Sciatic nerve (tissue), 2 donors: ENCODE measurements around the gene C16orf82. TPM values are rescaled to one million over a fixed set of nuclear protein-coding genes. Genes with fewer than 3 reads are reported as not detected.

ENCODE experiments used
- ATAC-seq: fragments of 200-7000 bp; cut with Tn5 transposase; one replicate; pipeline ENCODE4 v1.9.1; 2020; ENCODE audit warnings: mild to moderate bottlenecking, moderate library complexity
- DNase-seq: peaks from one replicate; pipeline ENCODE4 v3.0.0-alpha.2; 2020; ENCODE audit warnings: low spot score
- intact Hi-C: fragments of 100-400 bp; cut with DNase I; formaldehyde crosslinking; loops from one replicate; pipeline ENCODE4 v1.14.2; 2022
- total RNA-seq: library from RNA; stranded (reverse); fragmentation: NEBNext Ultra II Directional; extraction: Animal tissue kit (Norgen Biotek cat#: 25700); gene quantifications from one replicate; pipeline ENCODE4 v1.2.1, GENCODE V29; 2021
- donor health status: DM: no; HTN: no; CAD: no.
- donor health status: DM: no; HTN: no; CAD: no.

The C16orf82 gene
- 0.22 TPM for total RNA-seq

GRCh38 chr16:27066668-27067537, at the start of gene C16orf82:
Gene C16orf82 (plus strand): TSS chr16:27066927.
- intact Hi-C loops, result no loop called here
- ATAC-seq, result peak; percentile 65
- no peak for DNase-seq

GRCh38 chr16:27020031-27020430, 46.7 kb upstream of the C16orf82 start:
- no peak for DNase-seq
- ATAC-seq, result no peak
- intact Hi-C loops, result no loop called here

- no peak for DNase-seq
- intact Hi-C loops, result no loop called here
- ATAC-seq, result no peak
These were observed 42.7 kb upstream of the C16orf82 start for GRCh38 chr16:27024010-27024409.

- intact Hi-C loops, result no loop called here
- no peak for ATAC-seq
- no peak for DNase-seq
These were observed 41.1 kb upstream of the C16orf82 start for GRCh38 chr16:27025581-27025980.

- ATAC-seq (no peak), DNase-seq (no peak)
- intact Hi-C loops, result no loop called here
These were observed 38.8 kb upstream of the C16orf82 start for GRCh38 chr16:27027971-27028370.

- intact Hi-C loops, result no loop called here
- ATAC-seq (no peak), DNase-seq (no peak)
These were observed 38.1 kb upstream of the C16orf82 start for GRCh38 chr16:27028591-27029110.

GRCh38 chr16:27029525-27029924, 37.2 kb upstream of the C16orf82 start:
- ATAC-seq (no peak), DNase-seq (no peak)
- intact Hi-C loops, result no loop called here

GRCh38 chr16:27033281-27033979, 33.3 kb upstream of the C16orf82 start:
- intact Hi-C loops, result no loop called here
- no peak for DNase-seq
- ATAC-seq, result no peak

GRCh38 chr16:27040732-27041131, 26.0 kb upstream of the C16orf82 start:
- no peak for ATAC-seq
- no peak for DNase-seq
- intact Hi-C loops, result no loop called here

- intact Hi-C loops, result no loop called here
- ATAC-seq (peak; percentile 91), DNase-seq (no peak)
These were observed 19.7 kb upstream of the C16orf82 start for GRCh38 chr16:27046958-27047518.

- DNase-seq, result no peak
- intact Hi-C loops, result no loop called here
- no peak for ATAC-seq
These were observed 18.4 kb upstream of the C16orf82 start for GRCh38 chr16:27048316-27048715.

- DNase-seq (no peak), ATAC-seq (no peak)
- intact Hi-C loops, result no loop called here
These were observed 17.6 kb upstream of the C16orf82 start for GRCh38 chr16:27049117-27049516.

- DNase-seq (no peak), ATAC-seq (no peak)
- intact Hi-C loops, result no loop called here
These were observed 14.7 kb upstream of the C16orf82 start for GRCh38 chr16:27052007-27052406.

- ATAC-seq (no peak), DNase-seq (no peak)
- intact Hi-C loops, result no loop called here
These were observed 12.7 kb upstream of the C16orf82 start for GRCh38 chr16:27053996-27054395.

- ATAC-seq (no peak), DNase-seq (no peak)
- intact Hi-C loops, result no loop called here
These were observed 8.4 kb upstream of the C16orf82 start for GRCh38 chr16:27058299-27058698.

GRCh38 chr16:27070776-27071175, 4.0 kb downstream of the C16orf82 start:
- no peak for ATAC-seq
- peak; percentile 27 for DNase-seq
- intact Hi-C loops, result no loop called here

GRCh38 chr16:27073733-27074132, 7.0 kb downstream of the C16orf82 start:
- intact Hi-C loops, result no loop called here
- ATAC-seq, result no peak
- peak; percentile 51 for DNase-seq

GRCh38 chr16:27080895-27081294, 14.2 kb downstream of the C16orf82 start:
- intact Hi-C loops, result no loop called here
- DNase-seq (no peak), ATAC-seq (no peak)

- intact Hi-C loops, result no loop called here
- ATAC-seq (no peak), DNase-seq (no peak)
These were observed 17.1 kb downstream of the C16orf82 start for GRCh38 chr16:27083861-27084261.
